Neural crest cell (in vitro differentiated cells): Measurements from ENCODE around the gene ARMH3. TPM values are rescaled to one million over a fixed set of nuclear protein-coding genes. Genes with fewer than 3 reads are reported as not detected.
"Not testable (repeated sequence)": the region's sequence is repeated elsewhere in the genome, so short reads cannot be mapped to it uniquely, and the experiment has no call there.

Experiments
- DNase-seq: peaks from one replicate; pipeline ENCODE4 v3.0.0; 2021; ENCODE audit warnings: low read depth, mixed read lengths, low spot score
- H3K27ac Mint-ChIP-seq: one replicate; pipeline ENCODE4 v1.8.0; 2021; ENCODE audit warnings: mild to moderate bottlenecking, mixed read lengths; ENCODE audit not compliant: unreplicated experiment
- H3K27me3 Mint-ChIP-seq: 2 replicates; pipeline ENCODE4 v1.8.0; 2021; ENCODE audit warnings: low read depth, mild to moderate bottlenecking, mixed read lengths
- H3K36me3 Mint-ChIP-seq: 2 replicates; pipeline ENCODE4 v1.8.0; 2021; ENCODE audit warnings: low read depth, mild to moderate bottlenecking, mixed read lengths
- H3K4me1 Mint-ChIP-seq: 2 replicates; pipeline ENCODE4 v1.8.0; 2021; ENCODE audit warnings: mixed read lengths
- H3K4me3 Mint-ChIP-seq: one replicate; pipeline ENCODE4 v1.8.0; 2021; ENCODE audit warnings: mild to moderate bottlenecking, mixed read lengths
- H3K9me3 Mint-ChIP-seq: 2 replicates; pipeline ENCODE4 v1.8.0; 2021; ENCODE audit warnings: mixed read lengths
- total RNA-seq: library from RNA; stranded (reverse); gene quantifications from 2 replicates; pipeline ENCODE4 v1.2.1, GENCODE V29; 2021
- TF ChIP-seq, protein P1 (sequence below): fragments of 200-600 bp; sonication (generic); conservative IDR thresholded peaks from 2 replicates; pipeline ENCODE4 v1.5.0; 2021; ENCODE audit warnings: antibody characterized with exemption, mild to moderate bottlenecking

The ARMH3 gene
- total RNA-seq, 1 donor from 2014 or later = 24.4 TPM

- H3K4me3 Mint-ChIP-seq = no peak overlapping the region
- no peak for DNase-seq
- no peaks in the 10 kb centered on the region for H3K4me1 Mint-ChIP-seq
- H3K36me3 Mint-ChIP-seq = peaks cover 2% of the 10 kb centered on the region
- no peak overlapping the region for H3K27ac Mint-ChIP-seq
- H3K27me3 Mint-ChIP-seq = no peaks in the 10 kb centered on the region
- TF ChIP-seq, protein P1, sequence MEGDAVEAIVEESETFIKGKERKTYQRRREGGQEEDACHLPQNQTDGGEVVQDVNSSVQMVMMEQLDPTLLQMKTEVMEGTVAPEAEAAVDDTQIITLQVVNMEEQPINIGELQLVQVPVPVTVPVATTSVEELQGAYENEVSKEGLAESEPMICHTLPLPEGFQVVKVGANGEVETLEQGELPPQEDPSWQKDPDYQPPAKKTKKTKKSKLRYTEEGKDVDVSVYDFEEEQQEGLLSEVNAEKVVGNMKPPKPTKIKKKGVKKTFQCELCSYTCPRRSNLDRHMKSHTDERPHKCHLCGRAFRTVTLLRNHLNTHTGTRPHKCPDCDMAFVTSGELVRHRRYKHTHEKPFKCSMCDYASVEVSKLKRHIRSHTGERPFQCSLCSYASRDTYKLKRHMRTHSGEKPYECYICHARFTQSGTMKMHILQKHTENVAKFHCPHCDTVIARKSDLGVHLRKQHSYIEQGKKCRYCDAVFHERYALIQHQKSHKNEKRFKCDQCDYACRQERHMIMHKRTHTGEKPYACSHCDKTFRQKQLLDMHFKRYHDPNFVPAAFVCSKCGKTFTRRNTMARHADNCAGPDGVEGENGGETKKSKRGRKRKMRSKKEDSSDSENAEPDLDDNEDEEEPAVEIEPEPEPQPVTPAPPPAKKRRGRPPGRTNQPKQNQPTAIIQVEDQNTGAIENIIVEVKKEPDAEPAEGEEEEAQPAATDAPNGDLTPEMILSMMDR = no peak
- H3K9me3 Mint-ChIP-seq = no peaks in the 10 kb centered on the region
Observed at GRCh38 chr10:101993651-101994200, 62.2 kb downstream of the ARMH3 start.

DNA sequence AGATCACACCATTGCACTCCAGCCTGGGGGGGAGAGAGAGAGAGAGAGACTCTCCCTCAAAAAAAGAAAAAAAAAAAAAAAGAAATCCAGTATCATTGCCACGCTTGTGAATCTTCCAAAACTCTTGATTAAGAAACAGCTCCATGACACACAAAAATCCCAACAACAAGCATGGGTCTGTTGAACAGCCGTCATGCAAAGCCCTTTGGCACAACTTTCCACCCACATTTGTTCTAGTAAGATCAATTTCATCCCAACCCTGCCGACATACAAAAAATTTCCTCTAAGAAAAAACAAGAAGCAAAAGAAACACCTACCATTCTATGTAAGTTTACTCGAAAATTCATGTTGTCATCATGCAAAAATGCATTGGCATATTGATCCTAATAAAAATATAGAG is 62.8 kb downstream of the ARMH3 start:
- Mint-ChIP-seq H3K9me3 (no peaks in the 10 kb centered on the region), H3K27me3 (no peaks in the 10 kb centered on the region), H3K4me3 (no peak overlapping the region), H3K4me1 (no peaks in the 10 kb centered on the region), H3K27ac (no peak overlapping the region), H3K36me3 (peaks cover 2% of the 10 kb centered on the region)
- DNase-seq = no peak
- TF ChIP-seq, protein P1 = no peak

DNA sequence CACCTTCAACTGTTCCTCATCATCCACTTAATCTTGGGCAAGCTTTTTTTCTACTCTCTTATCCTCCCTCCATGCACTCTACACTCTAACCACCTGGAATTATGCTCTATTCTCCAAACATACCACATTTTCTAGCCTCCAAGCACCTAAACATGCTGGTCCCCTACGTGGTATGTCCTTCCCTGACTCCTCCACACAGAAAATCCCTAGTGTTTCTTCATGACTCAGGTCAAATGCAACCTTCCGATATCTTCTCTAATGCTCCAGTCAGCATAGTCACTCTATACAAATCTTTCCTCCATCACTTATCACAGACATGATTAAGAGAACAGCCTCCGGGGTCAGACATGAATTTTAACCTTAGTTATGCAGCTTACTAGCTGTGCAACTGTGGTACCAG is 68.8 kb downstream of the ARMH3 start:
- DNase-seq = no peak
- Mint-ChIP-seq H3K4me3 (no peak overlapping the region), H3K4me1 (no peaks in the 10 kb centered on the region), H3K36me3 (peaks cover 2% of the 10 kb centered on the region), H3K27ac (no peak overlapping the region), H3K27me3 (no peaks in the 10 kb centered on the region), H3K9me3 (no peaks in the 10 kb centered on the region)
- TF ChIP-seq, protein P1 = no peak

- H3K4me3 Mint-ChIP-seq = no peak overlapping the region
- no peak for DNase-seq
- H3K36me3 Mint-ChIP-seq = no peaks in the 10 kb centered on the region
- no peak overlapping the region for H3K27ac Mint-ChIP-seq
- TF ChIP-seq, protein P1 = no peak
- no peaks in the 10 kb centered on the region for H3K4me1 Mint-ChIP-seq
- no peaks in the 10 kb centered on the region for H3K27me3 Mint-ChIP-seq
- no peaks in the 10 kb centered on the region for H3K9me3 Mint-ChIP-seq
Observed at GRCh38 chr10:101986624-101986971, 69.4 kb downstream of the ARMH3 start.

- not testable (repeated sequence) for DNase-seq, H3K4me3 Mint-ChIP-seq, H3K27me3 Mint-ChIP-seq, H3K4me1 Mint-ChIP-seq, H3K27ac Mint-ChIP-seq, H3K9me3 Mint-ChIP-seq, H3K36me3 Mint-ChIP-seq
Observed at GRCh38 chr10:101980677-101981076, 75.3 kb downstream of the ARMH3 start.

- no peaks in the 10 kb centered on the region for H3K27me3 Mint-ChIP-seq
Observed at GRCh38 chr10:101974091-101974971, 81.6 kb downstream of the ARMH3 start.

More at GRCh38 chr10:101974091-101974971, 81.6 kb downstream of the ARMH3 start:
- Mint-ChIP-seq H3K36me3 (peaks cover 13% of the 10 kb centered on the region), H3K4me3 (no peak overlapping the region), H3K4me1 (peaks cover 15% of the 10 kb centered on the region), H3K9me3 (no peaks in the 10 kb centered on the region), H3K27ac (peak overlapping the region; percentile 0)
- DNase-seq = no peak
- TF ChIP-seq, protein P1 = no peak
